Inflammatory macrophage treated with lipopolysaccharide for 1 hour (primary cell): Measurements from ENCODE around the gene ZAP70.
"Not testable (repeated sequence)": the region's sequence is repeated elsewhere in the genome, so short reads cannot be mapped to it uniquely, and the experiment has no call there.

Source experiments
- DNase-seq, 2 donors: peaks; one replicate each; pipeline ENCODE4 v3.0.0-alpha.2; 2020 to 2022

ZAP70 gene

DNA sequence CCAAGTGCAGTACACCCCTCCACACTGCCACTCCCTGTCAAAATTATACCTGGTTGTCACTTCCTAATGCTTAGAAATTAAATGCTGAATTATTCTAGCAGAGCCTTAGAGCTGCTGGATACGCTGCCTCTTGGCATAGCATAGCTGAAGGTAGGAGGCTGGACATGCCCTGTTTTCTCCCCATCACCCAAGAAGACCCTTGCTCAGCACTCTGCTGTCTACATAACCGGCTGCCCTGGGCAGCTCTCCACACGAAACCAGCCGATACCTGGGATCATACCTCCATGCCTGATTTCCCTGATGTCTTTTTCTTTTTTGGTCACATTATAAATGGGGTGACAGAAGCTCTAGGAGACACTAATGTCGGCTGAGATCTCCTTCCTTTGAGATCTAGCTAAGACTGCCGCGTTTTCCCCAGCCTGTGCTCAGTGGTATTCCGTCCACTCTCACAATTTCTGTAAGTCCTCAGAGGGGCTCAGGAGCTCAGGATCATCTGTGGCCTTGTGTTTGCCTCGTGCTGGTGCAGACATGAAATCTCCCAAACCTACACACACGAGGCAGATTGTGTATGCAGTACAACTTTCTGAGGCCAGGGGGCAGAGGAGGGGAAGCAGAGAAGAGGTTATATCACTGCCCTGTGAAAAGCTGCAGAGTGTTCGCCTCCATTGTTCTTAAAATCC lies 13.5 kb upstream of the ZAP70 start:
- peak; percentile 68 to 82 for DNase-seq

DNA sequence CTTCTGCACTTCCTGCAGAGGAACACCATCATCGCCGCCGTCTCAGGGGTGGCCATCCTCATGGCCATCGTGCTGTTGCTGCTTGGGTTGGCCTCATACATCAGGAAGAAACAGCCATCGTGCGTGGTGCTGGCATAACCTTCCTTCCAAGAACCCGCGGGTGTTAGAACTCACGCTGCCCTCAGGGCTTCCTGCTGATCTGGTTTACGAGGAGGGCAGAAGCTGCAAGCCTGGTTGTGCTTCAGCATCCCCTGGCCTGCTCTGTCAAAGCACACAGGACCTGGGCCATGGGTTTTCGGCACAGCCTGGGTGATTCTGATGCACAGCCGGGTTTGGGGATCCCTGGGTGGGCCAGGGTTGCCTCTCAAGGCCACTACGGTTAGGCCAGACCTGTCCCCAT lies 12.2 kb upstream of the ZAP70 start:
- DNase-seq: no peak

DNA sequence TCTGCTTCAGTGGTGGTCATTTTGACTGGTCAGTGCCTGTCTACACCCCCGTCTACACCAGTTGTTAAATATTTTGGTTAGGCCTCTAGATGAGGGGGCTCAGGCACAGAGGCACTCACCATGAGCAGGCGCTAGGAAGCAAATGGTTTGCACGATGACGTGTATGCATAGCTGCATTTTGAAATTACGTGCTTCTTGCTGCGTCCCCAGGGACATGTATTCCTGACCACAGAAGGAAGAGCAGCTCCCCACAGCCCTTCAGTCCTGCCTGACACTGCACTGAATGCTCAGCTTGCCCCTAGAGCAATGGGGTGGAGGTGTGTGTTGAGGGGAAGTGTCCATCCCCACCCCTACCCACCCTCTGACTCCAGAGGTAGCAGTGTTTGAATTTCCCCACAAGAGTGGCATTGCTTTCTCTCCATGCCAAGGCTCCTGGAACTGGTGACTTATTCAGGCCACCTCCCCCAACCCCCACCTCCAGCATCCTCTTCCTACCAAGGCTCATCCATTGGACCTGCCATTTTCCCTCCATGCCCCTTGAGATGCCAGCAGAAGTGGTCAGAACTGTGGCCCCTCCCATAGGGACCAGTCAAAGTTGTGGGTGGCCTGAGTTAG lies 11.4 kb upstream of the ZAP70 start:
- no peak for DNase-seq

DNA sequence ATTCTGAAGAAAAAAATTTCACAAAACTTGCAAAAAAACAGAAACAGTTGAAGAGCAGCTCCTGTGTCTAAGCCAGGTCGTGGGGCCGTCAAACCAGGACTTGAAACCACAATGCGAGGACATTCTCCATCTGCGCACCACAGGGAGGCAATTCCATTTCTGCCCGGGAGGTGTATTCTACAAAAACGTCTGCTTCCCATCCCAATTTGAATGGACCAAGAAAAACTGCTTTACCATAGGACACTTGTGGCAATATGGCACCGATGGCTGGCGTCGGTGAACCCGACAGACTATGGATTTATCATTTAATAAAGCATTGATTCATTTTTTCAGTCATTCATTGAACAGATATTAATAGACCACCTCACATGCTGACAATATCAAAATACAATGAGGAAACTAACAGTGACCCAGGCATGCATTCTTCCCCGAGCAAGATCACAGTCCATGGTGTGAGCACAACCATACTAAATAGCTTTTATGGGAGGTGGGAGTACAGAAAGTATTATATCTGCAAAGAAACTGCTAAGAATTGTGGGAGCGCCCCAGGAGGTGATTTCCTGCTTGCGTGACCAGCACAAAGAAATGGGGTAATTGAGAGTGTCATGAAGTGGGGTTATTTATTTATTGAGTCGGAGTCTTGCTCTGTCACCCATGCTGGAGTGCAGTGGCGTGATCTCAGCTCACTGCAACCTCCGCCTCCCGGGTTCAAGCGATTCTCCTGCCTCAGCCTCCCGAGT lies 10.5 kb upstream of the ZAP70 start:
- DNase-seq: no peak

DNA sequence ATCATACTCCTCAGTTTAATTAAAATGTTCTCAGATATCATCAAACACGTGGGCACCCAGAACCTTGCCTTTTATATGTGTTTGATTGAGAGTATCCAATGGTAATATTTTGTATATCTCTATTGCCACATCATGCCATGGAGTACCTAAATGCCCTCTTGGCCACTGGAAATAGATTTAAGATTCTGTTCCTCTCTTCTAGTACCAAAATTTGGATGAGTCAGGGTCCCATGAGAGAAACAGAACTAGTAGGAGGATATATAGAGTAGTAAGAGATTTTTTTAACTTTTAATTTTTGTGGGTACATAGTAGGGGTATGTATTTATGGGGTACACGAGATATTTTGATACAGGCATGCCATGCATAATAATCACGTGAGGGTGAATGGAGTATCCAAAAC lies 9.6 kb upstream of the ZAP70 start:
- peak in 1 of 2 donors; percentile 18 for DNase-seq

DNA sequence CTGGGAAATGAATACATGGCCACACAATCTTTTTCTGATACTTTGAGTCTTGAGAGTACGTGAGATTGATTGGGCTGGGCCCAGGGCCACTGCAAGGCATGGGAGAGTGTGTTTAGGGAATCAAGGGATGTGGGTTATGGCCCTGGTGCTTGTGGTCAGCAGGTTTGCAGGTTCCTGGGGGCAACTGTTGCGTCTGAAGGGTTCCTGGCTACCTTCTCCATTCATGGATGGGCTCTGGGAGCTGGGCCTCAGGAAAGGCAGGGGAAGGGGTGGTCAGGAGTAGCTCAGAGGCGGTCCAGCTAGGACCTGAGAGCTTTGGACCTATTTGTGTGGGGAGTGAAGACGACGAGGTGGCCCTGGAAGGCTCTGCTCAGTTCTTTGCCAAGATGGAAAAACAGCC lies 8.4 kb upstream of the ZAP70 start:
- no peak for DNase-seq

DNA sequence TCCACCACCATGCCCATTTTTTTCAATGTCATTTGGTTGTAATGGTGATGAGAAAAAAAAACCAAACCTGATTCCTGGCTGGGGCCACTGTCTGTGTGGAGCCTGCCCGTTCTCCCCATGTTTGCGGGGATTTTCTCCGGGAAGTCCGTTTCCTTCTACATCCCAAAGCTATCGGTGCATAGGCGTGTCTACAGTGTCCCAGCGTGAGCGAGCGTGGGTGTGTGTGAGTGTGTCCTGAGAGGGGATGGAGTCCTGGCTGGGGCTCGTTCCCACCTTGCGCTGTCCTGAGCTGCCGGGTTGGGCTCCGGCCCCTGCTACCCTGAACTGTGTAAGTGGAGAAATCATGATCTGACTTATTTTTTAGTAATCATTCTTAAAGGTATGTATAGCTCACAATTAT lies 7.3 kb upstream of the ZAP70 start:
- no peak for DNase-seq

DNA sequence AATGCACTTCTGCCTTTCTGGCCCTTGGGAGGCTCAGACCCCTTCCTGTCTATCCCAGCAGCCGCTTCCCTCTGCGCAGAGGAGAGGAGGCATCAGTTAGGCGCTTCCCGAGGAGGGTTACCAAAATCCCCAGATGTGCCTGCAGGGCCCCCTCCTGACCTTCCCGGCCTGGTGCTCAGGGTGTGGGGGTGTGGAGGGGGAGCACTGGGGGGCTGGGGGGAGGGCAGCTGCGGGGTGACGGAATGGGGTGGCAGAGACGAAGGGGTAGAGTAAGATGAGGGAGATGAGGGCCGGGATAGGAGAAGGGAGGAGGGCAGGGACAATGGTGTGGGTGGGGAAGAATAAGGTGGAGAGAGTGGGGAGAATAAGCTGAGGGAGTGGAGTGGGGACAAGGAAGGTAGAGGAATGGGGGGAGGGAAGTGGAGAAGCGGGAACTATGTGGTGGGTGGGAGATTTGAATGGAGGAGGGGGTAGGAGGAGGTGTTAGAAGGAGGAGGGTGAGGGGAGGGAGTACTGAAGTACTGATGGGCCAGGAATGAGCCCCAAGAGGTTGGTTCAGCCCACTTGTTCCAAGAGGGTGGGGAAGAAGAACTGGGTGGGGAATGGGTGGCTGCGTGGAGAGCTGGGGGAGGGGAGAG lies 6.5 kb upstream of the ZAP70 start:
- no peak for DNase-seq

DNA sequence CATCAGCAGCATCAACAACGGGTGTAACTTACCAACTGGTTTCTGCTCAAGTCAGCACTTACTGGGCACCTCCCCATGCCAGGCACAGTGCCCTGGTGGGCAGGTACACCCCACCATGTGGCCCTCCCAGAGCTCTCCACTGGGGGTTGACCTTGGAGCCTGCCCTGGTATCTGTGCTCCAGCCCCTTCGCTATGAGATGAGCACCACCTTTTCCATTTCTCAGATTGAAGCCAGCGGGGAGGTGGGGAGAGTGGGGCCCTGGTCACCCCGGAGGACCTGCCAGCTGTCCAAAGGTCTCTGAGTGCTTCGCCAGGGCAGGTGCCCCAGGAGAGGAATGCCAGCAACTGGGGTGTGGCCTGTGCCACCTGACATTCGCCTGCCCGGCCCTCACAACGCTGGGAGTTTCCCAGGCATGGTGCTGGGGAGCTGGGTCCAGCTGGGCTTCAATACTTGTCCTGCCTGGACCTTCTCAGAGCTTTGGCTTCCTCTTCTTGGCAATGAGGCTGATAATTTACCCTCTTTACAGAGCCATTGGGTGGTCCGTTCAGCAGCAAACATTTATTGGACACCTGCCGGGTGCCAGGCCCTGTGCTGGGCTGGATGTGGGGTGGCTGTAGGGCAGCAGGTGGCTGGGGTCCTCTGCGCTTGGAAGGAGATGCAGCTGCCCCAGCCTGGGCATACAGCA lies 5.9 kb upstream of the ZAP70 start:
- DNase-seq: no peak

DNA sequence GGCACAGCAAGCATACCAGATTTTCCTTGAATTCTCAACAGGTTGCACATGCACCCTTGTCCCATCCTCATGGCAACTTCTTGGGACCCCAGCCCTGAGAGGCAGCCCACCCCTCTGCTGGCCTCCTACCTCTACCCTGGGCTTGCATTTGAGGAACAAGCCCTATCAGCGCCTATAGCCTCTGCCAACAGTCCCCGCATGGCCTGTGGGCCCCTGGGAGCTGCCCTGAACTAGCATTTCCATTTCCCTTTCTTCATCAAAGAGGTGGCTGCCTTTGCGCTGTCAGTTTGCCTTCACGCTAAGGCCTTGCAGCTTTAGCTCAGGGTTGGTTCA lies 5.4 kb upstream of the ZAP70 start:
- DNase-seq: no peak

DNA sequence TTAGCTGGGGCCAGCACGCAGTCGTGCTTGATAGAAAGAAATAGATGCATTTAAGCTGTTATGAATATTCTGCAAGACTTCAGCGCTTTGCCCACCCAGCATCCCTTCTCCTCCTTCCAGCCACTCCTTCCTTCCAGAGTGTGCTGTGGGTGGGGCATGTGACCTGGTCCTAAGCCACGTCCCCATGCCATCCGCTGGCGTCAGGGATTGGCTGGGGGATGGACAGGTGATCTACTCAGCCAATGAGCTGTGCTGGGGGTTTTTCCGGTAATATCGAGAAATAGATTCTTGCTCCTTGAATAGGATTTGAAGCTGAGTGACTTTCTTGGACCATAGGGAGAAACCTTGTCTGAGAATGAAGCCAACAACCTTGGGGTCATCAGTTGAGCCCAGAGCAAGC lies 4.8 kb upstream of the ZAP70 start:
- DNase-seq: no peak

DNA sequence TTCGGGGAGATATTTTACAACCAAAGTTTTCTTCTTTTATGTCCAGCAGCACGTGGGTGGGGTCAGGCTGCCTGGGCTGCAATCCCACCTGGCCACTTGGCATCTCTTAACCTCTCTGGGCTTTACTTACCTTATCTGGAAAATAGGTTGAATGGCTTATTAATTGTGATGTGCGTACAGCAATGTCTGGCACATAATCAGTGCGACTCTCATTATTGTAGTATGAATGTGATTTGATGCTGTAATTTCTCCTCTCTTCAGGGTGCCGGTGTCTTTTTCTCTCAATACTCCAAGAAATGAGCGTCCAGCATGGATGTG lies 2.0 kb upstream of the ZAP70 start:
- DNase-seq: no peak

DNA sequence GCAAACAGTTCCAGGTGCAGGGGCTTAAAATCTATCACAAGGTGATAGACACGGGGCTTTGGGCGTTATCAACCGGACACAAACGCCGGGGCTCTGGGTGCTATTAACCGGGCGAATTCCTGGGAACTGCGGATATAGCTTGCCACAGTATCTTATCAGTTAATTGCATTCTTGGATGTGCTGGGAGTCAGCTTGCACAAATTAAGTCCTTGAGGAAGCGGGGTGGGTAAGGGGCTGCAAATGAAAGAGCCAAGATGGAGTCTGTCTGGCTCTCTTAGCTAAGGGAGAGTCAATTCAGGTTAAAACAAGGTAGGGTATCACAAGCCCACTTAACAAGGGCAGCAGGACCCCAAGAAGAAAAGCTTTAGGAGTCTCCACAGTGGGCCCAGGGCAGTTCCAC lies 1.2 kb upstream of the ZAP70 start:
- DNase-seq: not testable (repeated sequence)

DNA sequence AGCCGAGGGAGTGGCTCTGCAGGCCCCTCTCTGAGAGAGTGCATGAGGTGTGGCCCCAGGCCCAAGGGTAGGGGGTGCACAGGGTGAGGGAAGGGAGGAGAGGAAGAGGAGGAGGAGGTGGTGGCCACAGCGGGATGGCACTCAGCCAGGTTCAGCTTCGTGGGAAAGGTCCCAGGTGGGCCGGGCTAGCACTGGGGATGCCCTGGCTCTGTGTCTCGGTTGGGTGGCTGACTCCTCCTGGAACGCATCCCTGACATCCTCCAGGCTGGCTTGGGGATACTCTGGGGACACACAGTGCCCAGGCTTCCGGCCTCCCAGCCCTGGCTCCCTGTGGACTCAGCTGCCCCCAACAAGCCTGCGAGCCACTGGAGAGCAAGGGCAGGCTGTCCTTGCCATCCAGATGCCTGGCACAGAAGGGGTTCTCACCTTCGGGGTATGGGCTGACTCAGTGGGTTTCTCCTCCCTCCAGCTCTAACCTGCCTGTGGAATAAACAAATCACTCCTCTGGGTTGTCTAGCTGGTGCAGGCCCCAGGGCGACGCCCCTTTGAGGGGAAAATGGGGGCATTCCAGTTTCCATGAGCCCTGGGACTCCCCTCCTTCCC lies 582 bp upstream of the ZAP70 start:
- no peak for DNase-seq

DNA sequence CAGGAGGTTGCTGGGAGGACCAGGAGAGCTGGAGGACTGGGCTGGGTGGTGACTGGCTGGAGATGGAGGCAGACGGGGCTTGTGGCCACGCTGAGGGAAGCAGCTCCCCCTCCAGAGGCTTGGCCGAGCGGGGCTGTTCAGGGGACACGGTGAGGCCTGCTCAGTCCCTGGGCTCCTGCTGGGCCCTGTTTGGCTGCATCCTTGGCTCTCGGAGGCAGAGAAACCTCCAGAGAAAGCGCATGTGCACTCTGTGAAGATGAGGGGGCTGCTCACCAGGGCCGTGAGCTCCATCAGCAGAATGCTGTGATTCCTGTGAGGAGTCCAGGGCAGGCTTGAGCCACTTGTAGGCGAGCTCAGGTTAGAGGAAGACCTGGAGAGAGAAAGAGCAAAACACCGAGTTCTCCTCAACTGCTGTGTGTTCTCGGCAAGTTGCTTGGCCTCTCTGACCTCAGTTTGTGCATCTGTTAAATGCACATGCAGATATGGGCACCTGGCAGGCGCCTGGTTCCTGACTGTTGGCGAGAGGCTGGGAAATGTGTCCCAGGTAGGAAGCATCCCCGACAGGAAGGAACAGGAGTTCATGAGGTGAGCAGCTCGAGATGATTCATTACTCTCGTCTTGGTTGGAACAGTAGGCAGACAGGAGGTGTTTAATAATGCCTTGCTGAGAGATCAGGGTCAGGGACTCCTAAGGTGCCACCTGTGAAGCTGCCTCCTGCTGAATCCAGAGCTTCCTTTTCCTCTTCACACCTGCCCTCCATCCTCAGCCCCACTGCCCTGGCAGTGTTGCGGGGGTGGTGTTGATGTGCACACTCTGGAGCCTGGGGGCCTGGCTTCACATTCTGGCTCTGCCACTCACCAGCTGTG lies 941 bp downstream of the ZAP70 start:
- DNase-seq: no peak

DNA sequence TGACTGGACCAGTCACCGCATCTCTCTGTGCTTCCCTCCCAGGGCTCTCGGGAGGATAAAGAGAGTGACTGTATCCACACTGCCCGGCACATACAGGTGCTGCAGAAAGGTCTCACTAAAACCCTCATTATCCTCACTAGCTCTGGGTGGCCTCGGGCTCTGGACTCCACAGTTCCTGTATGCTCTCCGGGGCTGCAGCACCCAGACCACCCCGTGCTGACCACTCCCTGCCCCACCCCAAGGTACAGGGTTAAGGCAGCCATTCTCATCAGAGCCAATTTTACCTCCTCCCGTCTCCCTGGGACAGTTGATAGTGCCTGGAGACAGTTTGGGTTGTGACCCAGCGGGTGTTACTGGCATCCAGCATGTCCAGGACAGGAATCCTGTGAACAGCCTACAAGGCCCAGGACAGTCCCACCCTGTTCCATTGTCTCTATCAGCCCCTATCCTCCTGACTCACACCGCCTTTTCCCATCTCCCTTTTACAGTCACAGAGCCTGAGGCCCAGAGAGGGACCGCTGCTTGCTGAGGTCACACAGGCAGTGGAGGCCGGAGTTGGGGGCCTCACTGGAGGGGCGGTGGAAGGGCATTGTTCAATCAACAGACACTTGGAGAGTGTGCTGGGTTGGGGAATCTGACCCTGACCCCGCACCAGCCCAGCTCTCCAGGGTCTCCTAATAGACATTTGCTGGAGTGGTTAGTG lies 1.7 kb downstream of the ZAP70 start:
- no peak for DNase-seq

DNA sequence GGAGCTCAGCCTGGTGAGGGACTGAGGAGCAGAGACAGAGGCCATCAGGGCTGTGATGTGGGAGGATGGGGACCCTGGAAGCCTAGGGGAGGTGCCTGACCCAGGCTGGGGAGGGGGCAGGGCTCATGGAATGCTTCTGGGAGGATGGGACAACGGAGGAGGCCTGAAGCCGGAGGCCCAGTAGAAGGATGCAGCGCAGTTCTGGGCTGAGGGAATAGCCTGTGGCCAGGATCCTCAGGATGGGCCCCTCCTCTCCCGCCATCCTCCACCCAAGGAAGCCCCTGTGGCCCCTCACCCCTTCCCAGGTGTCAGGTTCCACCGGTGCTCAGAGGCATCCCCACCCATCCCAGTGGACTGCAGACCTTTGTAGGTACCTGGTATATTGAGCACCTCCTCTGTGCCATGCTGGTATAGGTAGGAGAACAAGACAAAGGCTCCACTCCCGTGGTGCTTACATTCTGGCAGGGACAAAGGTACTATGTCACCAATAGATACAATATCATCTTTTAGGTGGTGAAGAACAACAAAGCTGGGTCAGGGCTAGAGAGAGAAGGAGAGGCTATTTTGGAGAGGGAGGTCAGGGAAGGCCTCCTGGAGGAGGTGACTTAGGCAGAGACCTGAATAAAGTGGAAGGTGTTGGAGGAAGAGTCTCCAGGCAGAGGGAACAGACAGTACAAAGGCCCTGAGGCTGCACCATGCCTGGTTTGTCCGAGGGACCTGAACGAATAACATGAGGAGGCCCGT lies 2.7 kb downstream of the ZAP70 start:
- no peak for DNase-seq

DNA sequence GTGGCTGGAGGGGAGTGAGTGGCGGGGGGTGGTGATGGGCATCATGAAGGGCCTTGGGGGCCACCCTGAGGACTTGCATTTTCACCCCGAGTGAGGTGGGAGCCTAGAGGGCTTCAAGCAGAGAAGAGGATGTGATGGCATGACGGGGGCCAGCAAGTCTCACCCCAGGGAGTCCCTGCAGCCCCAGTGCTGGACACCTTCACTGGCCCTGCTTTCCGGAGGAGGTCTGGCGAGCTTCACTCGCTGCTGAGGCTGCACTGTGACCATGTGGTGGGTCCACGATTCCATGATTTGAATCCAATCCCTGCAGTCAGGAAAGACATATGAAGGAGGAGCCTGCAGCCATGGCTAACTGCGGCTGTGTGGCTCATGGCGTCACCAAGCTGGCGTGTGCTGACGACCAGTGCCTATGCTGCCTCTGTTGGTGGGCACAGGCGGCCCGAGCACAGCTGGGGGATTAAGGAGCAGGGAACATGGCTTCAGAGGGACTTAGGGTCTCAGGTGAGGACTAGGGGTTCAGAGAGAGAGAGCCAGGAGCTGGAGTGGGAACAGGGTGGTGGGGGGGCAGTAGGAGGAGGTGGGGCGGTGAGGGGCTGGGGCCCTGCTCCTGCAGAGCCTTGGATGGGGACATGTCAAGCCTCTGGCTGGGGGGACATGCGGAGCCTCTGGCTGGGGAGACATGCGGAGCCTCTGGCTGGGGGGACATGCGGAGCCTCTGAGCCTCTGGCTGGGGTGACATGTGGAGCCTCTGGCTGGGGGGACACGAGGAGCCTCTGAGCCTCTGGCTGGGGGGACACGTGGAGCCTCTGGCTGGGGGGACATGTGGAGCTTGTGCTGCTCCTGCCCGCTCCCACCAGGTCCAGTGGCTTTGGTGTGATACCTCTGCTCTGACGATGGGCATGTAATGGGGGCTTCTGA lies 3.6 kb downstream of the ZAP70 start:
- DNase-seq: no peak

DNA sequence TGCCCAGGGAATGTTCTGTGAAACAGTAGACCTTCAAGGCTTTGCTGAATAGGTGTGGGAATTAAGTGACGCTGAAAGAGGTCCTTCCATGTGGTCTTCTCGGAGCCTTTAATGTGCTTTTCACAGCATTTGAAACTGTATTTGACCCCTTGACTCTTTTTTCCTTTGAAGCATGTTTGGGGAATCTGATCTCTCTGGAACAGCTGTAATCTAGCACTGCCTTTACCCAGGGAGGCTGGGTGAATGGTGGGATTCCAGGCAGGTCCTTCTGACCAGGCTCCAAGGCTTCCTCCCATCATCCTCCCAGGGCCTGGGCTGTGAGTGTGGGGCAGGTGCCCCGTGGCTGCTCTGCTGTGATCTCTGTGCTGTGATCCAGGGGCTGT lies 4.2 kb downstream of the ZAP70 start:
- DNase-seq: no peak
